CD4-positive, alpha-beta T cell treated with Interleukin-6 for 4 hours (primary cell): ENCODE results near the gene OPN5.
"Not testable (repeated sequence)": the region's sequence is repeated elsewhere in the genome, so short reads cannot be mapped to it uniquely, and the experiment has no call there.

Source experiments
- DNase-seq: peaks from one replicate; pipeline ENCODE4 v3.0.0-alpha.2; 2020; ENCODE audit warnings: mixed read lengths

Gene OPN5, protein sequence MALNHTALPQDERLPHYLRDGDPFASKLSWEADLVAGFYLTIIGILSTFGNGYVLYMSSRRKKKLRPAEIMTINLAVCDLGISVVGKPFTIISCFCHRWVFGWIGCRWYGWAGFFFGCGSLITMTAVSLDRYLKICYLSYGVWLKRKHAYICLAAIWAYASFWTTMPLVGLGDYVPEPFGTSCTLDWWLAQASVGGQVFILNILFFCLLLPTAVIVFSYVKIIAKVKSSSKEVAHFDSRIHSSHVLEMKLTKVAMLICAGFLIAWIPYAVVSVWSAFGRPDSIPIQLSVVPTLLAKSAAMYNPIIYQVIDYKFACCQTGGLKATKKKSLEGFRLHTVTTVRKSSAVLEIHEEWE

DNA sequence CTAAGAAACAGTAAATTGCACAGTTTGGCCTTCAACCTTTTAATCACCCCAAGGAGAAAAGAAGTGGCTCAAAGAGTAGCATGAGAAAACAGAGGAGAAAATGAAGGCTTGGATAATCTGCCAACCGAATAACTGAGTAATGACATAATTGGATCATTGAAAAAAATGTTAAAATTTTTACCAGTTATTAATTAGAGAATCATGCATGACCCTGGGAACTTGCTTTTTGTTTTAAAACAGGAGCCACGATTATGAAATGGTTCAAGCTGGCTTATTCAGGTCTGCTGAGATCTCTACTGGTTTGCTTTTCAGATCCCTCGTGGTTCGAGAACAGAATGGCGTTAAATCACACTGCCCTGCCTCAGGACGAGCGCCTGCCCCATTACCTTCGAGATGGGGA is at the start of gene OPN5:
TSS of gene OPN5 (plus strand) at position 301 of the 400 bp plus-strand sequence. CDS start at position 336, 35 bp downstream.
- DNase-seq: no peak

DNA sequence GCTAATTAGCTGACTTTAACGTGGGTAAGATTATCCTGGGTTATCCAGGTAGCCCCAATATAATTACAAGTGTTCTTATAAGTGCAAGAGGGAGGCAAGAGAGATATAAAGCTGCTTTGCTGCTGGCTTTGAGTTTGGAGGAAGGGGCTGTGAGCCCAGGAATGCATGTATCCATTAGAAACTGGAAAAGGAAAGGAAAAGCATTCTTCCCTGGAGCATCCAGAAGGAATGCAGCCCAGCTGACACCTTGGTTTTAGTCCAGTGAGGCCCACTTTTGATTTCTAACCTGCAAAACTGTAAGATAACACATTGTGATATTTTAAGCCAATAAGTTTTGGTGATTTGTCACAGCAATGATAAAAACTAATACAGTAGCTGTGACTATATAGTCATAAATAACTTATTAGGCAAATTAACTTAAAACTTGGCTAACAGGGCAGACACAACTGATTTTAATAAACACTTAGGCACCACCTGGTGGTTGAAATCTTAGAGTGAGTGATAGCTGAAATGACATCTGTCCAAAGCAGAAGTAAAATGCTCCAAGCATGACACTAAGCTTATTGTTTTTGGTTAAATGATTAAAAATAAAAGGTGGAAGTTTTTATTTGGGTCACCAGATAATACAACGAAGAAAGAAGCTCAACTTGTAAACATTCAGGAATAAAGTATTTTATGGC is 47.8 kb upstream of the OPN5 start:
- DNase-seq: no peak

DNA sequence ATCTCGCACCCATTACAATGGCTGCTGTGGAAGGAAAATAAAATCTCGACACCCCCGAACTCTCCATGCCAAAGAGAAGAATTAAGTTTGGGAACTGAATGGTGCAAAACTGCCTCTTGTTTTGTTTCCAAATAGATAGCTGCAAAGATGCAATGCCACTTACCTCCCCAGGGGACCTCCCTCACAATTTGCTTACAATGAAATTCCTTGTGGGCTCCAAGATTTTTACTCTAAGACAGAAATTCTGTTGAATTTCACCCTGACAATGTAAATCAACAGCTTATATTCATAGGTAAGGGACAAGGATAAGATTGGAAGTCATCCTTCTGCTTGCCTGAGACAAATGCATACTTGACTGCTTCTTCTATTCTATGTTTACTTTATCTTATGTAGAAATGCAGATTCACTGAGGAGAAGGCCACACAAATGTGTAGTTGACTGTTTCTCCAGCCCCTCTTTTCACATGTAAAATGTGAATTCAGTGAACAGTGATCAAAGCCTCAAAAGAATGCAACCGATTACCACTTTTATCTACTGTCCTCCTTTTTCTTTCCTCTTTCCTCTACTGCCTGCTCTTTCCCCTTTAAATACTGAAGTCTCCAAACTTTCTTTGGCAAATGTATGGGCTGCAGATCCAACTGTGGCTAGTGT is 46.9 kb upstream of the OPN5 start:
- no peak for DNase-seq

DNA sequence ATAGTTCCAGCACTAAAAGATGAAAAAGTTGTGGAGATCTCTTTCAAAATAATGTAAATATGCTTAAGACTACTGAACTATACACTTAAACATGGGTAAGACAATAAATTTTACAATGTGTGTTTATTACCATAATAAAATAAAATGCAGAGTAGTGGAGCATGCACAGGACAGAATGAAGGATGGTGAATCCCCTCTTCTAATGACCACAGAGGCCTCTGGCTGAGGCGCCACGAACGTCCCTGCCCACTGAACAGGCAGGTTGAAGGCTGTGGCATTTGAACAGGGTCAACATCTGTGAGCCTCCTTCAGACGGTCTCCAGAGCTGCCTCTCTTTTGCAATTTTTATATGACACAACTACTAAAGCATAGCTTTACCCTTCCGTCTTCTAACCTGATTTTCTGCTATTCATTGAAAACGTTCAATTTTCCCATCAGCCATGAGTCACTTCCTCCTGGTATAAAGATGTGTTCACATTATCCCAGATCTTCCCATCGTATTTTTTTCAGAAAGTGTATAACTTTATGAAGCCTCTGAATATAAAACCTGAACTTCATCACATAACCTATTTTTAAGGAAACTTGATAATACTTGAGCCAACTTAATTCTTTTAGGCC is 45.6 kb upstream of the OPN5 start:
- DNase-seq: no peak

DNA sequence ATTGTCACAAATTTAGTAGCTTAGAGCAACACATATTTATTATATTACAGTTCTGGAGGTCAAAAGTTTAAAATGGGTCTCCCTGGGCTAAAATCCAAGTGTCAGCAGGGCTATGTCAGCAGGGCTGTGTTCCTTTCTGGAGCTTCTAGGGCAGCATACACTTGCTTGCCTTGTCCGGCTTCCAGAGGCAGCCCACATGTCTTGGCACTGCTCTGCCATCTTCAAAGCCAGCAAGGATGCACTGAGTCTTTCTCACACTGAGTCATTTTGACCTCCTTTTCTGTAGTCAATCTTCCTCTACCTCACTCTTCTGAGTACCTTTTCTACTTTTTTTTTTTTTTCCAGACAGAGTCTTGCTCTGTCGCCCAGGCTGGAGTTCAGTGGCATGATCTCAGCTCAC is 44.4 kb upstream of the OPN5 start:
- DNase-seq: no peak

DNA sequence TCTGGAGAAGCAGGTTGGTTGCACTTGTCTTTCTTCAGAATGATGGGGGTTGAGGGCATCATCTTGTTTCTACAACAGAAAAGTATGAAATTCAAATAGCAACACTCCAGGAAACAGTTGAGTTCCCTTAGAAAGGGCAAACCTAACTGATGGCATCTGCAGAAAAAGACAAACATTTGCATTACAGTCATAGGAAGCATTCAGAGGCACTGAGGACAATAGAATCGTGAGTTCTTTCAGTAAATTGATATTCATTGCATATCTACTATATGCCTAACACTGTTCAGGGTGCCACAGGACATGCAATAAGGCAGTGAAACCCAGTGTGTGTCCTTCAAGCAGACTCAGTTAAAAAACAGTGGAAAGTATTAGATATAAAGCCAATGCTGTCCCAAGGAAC is 41.1 kb upstream of the OPN5 start:
- no peak for DNase-seq

DNA sequence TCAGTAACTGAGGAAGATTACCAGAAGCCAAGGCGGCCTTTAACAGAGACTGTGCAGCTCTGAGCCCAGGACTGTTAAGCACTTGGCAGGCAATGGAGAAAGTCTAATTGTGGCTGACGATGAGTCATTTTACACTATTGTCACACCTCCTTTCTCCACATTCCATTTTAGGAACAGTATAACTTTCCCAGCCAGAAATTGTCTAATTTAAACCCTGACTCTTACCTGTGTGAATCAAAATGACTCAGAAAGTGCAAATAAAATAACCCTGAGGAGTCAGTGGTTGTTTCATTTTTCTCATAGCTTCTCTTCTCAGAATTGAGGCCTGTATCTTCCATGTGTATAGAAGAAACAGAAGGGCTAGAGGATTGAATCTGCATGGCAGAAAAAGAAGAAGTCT is 40.0 kb upstream of the OPN5 start:
- DNase-seq: no peak

DNA sequence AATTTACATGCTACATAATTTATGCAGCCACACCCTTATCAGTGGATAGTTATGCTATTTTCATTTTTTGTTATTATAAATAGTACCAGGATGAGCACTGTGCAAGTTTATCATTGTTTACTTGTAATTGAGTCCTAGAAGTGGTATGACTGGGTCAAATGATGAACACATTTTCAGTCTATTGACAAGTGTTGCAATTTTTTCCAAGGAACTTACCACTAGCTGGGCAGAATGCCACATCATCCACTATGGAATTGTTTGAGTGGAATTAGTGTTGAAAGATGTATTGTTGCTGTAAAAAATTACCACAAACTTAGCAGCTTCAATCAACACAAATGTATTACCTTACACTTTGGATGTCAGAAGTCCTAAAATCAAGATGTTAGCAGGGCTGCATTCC is 38.1 kb upstream of the OPN5 start:
- DNase-seq: no peak

DNA sequence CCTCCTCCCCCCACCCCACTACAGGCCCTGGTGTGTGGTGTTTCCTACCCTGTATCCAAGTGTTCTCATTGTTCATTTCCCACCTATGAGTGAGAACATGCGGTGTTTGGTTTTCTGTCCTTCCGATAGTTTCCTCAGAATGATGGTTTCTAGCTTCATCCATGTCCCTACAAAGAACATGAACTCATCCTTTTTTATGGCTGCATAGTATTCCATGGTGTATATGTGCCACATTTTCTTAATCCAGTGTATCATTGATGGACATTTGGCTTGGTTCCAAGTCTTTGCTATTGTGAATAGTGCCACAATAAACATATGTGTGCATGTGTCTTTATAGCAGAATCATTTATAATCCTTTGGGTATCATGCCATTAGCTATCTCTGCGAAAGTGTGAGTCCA is 36.6 kb upstream of the OPN5 start:
- not testable (repeated sequence) for DNase-seq

DNA sequence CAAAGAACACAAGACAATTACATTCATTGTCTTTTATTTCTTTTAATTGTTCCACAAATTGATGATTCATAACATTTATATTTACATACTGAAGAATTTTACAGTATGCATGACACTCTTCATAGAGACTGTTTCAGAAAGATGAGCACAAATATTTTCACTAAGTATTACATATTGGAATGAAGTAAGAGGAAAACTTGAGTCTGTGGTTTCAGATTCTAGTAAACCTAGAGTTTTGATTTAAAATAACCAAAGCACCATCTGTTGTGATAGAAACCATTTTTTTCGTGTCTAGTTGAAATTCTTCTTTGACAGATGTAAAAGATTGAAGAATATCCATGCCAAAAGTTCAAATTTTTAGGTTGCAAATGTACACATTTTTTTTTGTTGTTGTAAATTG is 32.1 kb upstream of the OPN5 start:
- DNase-seq: no peak

DNA sequence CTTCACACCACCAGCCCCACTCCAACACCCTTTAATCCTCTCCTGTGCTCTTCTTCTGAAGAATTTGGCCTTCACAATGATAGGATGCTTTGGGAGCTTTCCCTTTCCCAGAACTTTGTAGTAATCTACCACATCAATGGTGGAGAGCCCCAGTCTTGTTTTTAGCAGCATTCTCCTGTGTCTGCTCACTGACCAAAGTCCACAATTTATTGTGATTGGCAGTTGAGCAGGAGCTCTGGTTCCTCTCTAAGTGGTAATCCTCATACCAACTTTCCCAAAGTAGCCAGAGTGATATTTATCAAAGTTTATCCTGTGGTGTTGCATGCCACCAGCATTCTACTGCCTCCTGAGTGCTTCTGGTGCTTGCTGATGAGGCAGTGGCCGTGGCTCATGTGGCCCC is 29.0 kb upstream of the OPN5 start:
- no peak for DNase-seq

DNA sequence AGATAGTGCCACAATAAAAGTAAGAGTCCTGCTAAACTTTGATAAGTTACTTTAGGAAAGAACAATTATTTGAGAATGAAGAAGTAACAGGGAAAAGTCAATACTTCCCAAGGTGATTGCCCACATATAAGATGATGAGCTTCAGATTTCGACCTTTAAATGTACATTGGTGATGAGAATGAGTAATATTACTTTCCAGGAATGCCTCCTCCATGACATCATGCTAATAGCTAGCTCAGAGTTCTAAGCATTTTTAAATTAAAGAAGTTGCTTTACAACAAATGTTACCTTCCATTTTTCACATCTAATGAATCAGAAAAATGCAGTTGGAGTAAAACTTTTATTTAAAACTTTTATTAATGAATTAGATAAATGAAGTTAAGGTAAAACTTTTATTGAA is 22.5 kb upstream of the OPN5 start:
- DNase-seq: no peak

DNA sequence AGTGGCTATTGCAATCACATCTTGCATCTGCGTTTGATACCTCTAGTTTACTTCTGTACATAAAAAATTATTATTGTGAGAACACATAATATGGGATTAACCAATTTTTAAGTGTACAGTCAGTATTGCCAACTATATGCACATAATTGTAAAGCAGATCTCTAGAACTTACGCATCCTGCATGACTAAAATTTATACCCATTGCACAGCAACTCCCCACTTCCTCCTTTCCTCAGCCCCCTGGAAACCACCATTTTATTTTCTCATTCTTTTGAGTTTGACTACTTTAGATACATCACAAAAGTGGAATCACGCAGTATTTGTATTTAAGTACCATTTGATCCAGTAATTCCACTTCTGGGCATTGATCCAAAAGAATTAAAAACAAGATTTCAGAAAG is 19.3 kb upstream of the OPN5 start:
- no peak for DNase-seq

DNA sequence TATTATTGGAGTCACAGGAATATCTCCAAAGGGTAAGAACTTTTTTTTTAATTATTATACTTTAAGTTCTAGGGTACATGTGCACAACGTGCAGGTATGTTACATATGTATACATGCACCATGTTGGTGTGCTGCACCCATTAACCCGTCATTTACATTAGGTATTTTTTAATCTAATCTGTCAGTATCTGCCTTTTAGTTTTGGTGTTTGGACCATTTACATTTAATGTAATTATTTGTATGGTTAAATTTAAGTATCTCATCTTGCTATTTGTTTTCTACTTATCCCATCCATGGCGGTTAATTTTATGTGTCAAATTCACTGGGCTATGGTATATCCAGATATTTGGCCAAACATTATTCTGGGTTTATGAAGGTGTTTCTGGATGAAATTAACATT is 15.4 kb upstream of the OPN5 start:
- no peak for DNase-seq

DNA sequence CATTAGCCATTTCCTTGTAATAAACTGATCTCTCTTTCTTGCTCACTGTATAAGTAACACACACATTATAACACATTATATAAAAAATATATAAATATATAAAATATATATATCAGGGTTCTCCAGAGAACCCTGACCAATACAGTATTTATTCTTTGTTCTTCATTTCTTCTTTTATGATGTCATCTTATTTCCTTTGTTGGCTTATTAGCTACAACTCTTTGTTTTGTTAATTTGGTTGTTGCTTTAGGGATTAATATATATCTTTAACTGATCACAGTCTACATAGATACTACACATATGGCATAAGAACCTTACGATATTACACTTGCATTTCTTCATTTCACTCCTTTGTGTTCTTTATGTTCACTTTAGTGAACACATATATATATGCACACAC is 14.7 kb upstream of the OPN5 start:
- DNase-seq: no peak

DNA sequence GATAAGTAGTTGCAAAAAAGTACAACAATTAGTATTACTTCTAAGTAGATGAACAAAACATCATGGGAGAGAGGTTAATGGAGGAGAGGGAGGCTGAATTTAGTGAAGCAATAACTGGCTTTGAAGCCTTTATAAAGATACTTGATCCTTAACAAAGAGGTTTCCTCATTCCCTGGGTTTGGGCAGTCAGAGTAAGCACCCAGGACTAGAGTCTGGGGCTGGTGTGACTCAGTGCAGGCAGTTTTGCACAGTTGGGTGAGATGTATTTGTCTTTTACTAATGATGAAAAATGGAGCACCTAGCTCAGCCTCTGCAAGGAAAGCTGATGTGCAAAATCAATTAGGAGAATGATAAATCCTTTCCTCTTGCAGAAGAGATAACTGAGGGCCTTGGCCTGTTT is 11.8 kb upstream of the OPN5 start:
- no peak for DNase-seq

DNA sequence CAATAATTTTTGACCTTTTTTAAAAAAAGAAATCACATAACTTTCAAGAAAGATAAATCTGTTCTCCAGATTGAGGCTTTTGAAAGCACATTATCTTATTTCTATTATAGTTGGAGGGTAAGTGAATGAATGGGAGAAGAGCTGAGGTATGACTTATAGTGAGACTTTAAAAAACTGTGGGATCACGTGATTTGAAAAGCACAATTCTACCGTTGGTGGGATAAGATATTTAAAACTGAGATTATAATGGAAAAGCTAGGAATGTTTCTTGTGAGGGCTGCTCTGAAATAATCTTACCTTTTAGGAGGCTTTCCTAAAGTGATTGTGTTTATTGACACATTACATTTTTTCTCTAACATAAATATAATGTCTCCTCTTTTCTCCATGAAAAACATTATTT is 9.5 kb upstream of the OPN5 start:
- DNase-seq: no peak

DNA sequence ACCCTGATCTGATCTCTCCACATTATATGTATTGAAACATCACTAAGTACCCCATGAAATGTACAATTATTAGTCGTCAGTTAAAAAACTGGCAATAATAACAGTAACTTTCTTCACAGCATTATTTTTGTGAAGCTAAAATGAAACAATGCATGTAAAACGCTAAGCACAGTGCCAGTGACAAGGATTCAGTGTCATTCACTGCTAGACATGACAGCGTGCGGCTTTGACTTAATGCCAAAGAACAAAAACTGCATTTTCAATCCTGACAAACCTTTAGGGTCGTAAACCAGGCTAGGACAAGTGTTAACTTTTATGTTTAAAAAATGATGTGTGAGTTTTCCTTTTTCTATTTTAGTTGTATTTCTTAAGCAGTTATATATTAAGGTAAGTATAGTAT is 8.8 kb upstream of the OPN5 start:
- DNase-seq: no peak

DNA sequence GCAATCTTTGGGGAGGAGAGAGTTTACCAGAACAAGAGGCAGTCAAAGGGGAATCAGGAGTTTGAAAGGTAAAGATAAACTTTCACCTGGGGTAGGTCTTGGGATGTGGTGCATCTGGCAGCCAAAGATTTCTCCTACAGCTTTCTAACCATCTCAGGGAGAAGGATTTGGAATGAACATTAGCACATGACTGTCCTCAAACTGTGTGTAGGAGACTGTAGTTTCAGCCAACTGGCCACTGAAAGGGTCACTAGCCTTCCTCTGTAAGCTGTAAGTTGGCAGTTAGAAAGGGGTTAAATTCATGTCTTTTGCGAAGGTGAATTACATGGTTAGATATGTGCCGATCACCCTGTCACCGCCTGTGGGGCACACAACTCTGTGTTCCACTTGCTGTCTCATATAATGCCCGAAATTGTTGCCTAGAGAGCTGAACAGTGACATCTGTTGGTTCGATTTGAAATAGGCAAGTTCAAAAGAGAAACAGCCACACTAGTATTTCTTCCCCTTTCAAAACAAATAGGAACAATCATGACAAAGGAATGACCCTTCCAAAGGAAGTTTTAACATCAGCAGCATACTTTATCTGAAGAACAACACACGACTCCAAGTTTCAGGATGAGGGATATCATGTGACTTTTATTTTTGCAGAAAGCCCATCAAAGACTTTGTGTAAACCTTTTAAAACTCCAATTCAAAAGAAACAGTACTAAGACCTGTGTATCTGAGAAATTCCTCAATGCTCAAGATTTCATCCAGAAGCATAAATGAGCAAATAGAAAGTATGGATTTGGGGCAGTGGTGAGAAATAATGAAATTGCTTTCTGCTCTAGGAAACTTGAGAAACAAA is 1.1 kb upstream of the OPN5 start:
- DNase-seq: peak; percentile 17

DNA sequence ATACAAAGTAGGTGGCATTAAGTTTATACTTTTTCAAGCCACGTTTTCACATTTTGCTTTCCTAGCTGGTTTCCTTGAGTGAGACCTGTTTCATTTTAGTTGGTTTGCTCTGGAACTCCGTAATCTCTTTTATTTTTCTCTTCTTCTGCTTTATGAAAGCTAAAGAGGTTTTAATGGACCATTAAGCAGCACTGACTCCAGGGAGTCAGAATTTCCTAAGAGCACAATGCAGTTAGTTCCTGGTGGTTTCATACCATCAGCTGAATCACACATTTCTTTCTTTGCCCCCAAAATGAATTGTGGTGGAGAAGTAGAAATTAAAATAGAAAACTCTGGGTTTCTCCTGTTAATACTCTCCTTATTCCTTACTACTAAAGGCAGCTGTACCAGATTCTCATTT is 3.4 kb downstream of the OPN5 start:
- DNase-seq: no peak

DNA sequence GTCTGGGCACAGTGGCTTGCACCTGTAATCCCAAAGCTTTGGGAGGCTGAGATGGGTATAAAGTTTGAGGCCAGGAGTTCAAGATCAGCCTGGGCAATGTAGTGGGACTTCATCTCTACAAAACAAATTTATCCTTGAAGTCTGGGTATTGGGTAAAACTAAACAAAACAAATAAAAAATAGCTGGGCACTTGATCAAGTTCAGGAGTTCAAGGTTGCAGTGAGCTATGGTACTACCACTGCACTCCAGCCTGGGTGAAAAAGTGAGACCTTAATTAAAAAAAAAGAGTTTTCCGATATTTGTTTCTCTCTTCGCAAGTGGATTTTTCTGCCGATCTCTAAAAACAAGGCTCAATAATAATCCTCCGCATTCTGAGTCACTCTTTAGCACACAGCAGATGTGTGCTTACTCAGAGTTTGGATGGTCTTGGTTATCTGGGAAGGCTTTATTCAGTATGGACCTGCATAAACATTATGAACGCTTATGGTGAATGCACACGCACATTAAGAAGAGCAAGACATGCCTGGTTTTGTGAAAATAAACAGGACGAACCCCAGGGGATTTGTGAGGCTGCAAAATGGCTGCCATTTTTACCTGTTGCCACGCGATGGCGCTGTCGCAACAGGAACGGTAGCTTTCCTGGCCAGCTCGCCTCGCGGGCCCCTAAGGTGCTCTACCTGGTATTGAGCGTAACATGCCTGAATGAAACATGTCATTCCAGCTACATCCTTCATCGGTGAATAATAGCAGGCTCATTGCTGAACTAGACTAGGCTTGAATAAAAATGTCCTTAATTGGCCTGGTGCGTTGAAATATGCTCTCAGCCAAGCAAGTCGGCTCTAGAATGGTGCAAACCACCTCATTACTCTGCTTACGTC is 6.0 kb downstream of the OPN5 start:
- peak; percentile 52 for DNase-seq

DNA sequence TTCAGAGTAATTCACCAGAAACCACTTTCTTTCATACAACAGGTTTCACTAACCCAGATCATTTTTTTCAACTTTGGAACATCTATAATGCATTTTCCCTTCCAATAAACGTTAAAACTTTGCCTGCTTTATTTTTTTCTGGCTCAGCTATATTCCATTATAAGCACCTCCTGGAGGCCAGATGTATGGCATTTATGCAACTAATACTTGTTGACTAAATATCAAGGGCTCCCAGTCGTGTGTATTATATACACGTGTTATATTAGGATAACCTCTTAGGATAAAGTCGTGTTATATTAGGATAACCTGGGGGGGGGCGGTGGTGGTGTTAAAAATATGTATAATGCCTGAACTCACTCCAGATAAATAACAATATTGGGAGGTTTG is 6.7 kb downstream of the OPN5 start:
- no peak for DNase-seq
